Measurements from ENCODE around the gene ANGPTL3.

ANGPTL3 gene

GRCh38 chr1:62625415-62625814 is 28.1 kb downstream of the ANGPTL3 start:
- in situ Hi-C loops (cut with MboI; ENCODE audit: low sequenced_read_pairs), result no loop called here

- in situ Hi-C loops (cut with MboI; ENCODE audit: low sequenced_read_pairs), result no loop called here
Measured at GRCh38 chr1:62628506-62628905, 31.2 kb downstream of the ANGPTL3 start.

GRCh38 chr1:62637392-62638105 is 40.2 kb downstream of the ANGPTL3 start:
- in situ Hi-C loops (cut with MboI; ENCODE audit: low sequenced_read_pairs), result no loop called here

GRCh38 chr1:62643283-62643682 is 46.0 kb downstream of the ANGPTL3 start:
- in situ Hi-C loops (cut with MboI; ENCODE audit: low sequenced_read_pairs), result no loop called here

- in situ Hi-C loops (cut with MboI; ENCODE audit: low sequenced_read_pairs), result no loop called here
Measured at GRCh38 chr1:62652387-62652786, 55.1 kb downstream of the ANGPTL3 start.

GRCh38 chr1:62654744-62655143 is 57.4 kb downstream of the ANGPTL3 start:
- in situ Hi-C loops (cut with MboI; ENCODE audit: low sequenced_read_pairs), result no loop called here
